Measurements from ENCODE around the gene NPB.
A peak's percentile ranks its signal among the peaks of the same experiment; 100 is the strongest.

Gene NPB

DNA sequence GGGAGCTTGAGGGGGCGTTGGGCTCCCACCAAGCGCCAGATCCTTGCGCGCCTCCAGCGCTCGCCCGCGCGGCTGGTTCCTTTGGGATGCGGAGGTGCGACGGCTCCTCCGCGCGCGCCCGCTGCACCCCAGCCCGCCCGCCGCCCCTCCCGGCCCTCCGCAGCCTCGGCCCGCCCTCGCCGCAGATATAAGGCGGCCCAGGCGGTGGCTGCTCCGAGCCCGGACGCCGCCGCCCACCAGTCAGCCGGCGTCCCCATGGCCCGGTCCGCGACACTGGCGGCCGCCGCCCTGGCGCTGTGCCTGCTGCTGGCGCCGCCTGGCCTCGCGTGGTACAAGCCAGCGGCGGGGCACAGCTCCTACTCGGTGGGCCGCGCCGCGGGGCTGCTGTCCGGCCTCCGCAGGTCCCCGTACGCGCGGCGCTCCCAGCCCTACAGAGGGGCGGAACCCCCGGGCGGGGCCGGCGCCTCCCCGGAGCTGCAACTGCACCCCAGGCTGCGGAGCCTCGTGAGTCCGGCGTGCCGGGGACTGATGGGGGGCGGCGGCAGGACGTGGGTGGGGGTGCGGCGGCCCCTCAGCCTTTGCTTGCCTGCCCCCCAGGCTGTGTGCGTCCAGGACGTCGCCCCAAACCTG is at the start of gene NPB:
Gene NPB (plus strand): TSS at position 216 of the 630 bp plus-strand sequence. CDS start 40 bp downstream, at position 256.
- Histone ChIP-seq H3K27ac (ENCODE audit: poor library complexity, severe bottlenecking) (no peak within 1 kb of the TSS), H3K4me3 (ENCODE audit: severe bottlenecking) (peak within 1 kb of the TSS; percentile 9), H3K9me3 (ENCODE audit: severe bottlenecking) (no peaks in the 10 kb centered on the region), H3K4me1 (ENCODE audit: insufficient read depth, poor library complexity, severe bottlenecking) (peaks cover 20% of the 10 kb centered on the region), H3K27me3 (ENCODE audit: insufficient read depth, poor library complexity, severe bottlenecking) (no peaks in the 10 kb centered on the region), H3K36me3 (ENCODE audit: low read depth) (peaks cover 44% of the 10 kb centered on the region)
- TF ChIP-seq, protein P1, sequence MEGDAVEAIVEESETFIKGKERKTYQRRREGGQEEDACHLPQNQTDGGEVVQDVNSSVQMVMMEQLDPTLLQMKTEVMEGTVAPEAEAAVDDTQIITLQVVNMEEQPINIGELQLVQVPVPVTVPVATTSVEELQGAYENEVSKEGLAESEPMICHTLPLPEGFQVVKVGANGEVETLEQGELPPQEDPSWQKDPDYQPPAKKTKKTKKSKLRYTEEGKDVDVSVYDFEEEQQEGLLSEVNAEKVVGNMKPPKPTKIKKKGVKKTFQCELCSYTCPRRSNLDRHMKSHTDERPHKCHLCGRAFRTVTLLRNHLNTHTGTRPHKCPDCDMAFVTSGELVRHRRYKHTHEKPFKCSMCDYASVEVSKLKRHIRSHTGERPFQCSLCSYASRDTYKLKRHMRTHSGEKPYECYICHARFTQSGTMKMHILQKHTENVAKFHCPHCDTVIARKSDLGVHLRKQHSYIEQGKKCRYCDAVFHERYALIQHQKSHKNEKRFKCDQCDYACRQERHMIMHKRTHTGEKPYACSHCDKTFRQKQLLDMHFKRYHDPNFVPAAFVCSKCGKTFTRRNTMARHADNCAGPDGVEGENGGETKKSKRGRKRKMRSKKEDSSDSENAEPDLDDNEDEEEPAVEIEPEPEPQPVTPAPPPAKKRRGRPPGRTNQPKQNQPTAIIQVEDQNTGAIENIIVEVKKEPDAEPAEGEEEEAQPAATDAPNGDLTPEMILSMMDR (IDR thresholded peaks at IDR 0.05; ENCODE audit: poor library complexity, severe bottlenecking): no peak
- DNase-seq (ENCODE audit: low spot score) (peak; percentile 59), ATAC-seq (ENCODE audit: low read depth) (peak; percentile 4)

DNA sequence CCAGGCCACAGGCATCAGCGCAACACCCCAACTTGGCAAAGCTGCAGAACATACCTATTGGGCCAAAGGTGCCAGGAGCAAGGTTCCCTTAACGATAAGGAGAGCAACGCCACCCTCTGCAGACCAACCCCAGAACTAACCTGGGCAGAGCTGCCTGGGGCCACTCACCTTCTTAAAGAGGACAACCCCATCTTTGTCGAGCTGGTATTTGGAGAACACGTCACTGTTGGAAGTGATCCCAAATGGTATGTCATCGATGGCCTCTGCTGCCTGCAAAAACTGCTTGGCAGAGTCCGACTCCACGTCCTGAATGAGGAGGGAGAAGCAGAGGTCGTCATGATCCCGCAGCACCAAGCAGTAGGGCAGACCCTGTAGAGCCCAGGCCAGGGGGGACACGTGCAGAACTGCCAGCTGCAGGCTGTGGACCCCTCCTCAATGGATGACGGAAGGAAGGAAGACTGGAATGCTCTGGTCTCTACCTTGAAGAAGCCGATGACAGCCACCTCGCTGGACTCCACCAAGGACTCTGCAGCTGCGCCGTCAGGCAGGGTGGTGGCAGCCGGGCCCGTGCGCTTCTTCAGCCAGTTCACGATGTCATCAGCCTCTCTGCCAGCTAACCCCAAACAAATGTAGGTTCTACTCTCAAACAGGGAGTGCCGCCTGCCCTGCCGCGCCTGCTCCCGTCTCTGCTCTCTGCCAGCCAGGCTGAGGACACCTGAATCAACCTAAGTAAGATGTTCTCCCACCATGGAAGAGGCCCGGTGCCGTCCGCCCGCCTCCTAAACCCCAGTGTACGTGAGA is 46.9 kb upstream of the NPB start:
- DNase-seq (ENCODE audit: low spot score) (no peak), ATAC-seq (ENCODE audit: low read depth) (0 out of 3 replicates have a peak, but pooled peaks have one; percentile 13)
- TF ChIP-seq, protein P1 (IDR thresholded peaks at IDR 0.05; ENCODE audit: poor library complexity, severe bottlenecking): peak; percentile 2
- Histone ChIP-seq H3K27me3 (ENCODE audit: insufficient read depth, poor library complexity, severe bottlenecking) (no peaks in the 10 kb centered on the region), H3K4me3 (ENCODE audit: severe bottlenecking) (no peak overlapping the region), H3K9me3 (ENCODE audit: severe bottlenecking) (no peaks in the 10 kb centered on the region), H3K27ac (ENCODE audit: poor library complexity, severe bottlenecking) (no peak overlapping the region), H3K36me3 (ENCODE audit: low read depth) (peaks cover 97% of the 10 kb centered on the region), H3K4me1 (ENCODE audit: insufficient read depth, poor library complexity, severe bottlenecking) (peaks cover 8% of the 10 kb centered on the region)

DNA sequence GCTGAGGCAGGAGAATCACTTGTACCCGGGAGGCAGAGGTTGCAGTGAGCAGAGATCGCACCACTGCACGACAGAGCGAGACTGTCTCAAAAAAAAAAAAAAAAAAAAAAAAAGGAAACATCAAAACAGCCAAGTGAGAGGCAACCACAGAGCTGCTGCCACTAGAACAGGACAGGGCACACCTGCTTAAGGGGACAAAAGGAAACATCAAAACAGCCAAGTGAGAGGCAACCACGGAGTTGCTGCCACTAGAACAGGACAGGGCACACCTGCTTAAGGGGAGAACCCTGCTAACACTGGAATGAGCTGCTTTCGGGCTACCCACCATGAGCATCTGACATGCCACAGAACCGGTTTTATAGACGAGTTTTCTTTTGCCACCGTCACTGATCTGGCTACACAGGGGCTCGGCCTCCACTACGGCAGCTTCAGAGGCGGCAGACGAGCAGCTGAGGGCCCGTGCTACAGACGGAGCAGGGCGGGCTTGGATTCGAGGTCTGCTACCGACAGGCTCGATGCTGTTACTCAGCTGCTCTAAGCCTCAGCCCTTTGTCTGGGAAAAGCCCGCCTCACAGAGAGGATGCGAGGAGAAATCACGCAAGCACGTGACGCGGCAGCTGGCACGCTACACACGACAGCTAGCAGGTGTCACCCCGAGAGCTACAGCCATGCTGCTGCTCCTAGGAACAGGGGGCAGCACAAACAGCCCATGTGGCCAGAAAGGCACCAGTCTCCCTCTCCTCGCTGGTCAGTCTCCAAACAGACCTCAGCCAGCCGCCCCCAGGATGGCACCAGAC is 43.7 kb upstream of the NPB start:
- Histone ChIP-seq H3K27me3 (ENCODE audit: insufficient read depth, poor library complexity, severe bottlenecking) (no peaks in the 10 kb centered on the region), H3K9me3 (ENCODE audit: severe bottlenecking) (no peaks in the 10 kb centered on the region), H3K27ac (ENCODE audit: poor library complexity, severe bottlenecking) (no peak overlapping the region), H3K4me1 (ENCODE audit: insufficient read depth, poor library complexity, severe bottlenecking) (peaks cover 8% of the 10 kb centered on the region), H3K4me3 (ENCODE audit: severe bottlenecking) (peak overlapping the region; percentile 80), H3K36me3 (ENCODE audit: low read depth) (peaks cover 80% of the 10 kb centered on the region)
- ATAC-seq (ENCODE audit: low read depth): no peak
- DNase-seq (ENCODE audit: low spot score): no peak
- TF ChIP-seq, protein P1 (IDR thresholded peaks at IDR 0.05; ENCODE audit: poor library complexity, severe bottlenecking): no peak

DNA sequence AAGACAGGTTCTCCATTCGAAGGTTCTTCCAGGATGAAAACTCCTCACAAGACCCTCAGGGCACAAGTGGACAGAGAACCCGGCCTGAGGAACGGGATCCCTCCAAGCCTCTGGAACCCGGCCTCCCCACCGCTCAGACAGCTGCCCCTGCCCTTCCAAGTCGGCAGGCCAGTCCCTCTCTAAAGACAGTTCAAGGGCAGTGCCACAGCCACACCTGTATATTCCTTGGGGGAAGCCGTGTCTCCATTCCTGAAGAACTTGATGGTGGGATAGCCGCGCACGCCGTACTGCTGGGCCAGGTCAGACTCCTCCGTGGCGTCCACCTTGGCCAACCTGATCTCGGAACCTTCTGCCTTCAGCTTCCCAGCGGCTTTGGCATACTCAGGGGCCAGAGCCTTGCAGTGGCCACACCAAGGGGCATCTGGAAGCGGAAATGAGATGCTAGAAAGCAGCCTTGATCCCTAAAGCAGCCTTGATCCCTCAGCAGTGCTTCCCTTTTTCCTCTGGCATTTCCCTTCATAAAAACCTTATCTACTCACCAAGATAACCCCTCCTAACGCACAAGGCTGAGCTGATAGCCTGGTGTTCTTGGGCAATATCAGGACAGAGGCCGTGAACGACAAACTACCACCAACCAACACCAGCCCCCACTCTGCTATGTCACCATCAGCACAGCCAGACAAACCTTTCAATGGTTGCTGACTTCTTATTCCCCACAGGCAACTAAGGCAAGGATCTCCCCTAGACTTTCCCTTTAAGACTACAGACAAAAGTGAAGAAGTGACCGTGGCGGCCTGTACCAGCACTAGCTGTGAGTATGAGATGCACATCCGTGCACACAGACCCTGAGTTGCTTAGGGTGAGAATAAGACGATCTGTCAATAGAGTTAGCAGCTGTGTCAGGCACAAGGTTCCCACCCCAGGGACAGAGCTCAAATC is 42.8 kb upstream of the NPB start:
- H3K9me3 ChIP-seq (ENCODE audit: severe bottlenecking): no peaks in the 10 kb centered on the region
- peaks cover 80% of the 10 kb centered on the region for H3K36me3 ChIP-seq (ENCODE audit: low read depth)
- no peaks in the 10 kb centered on the region for H3K27me3 ChIP-seq (ENCODE audit: insufficient read depth, poor library complexity, severe bottlenecking)
- peaks cover 8% of the 10 kb centered on the region for H3K4me1 ChIP-seq (ENCODE audit: insufficient read depth, poor library complexity, severe bottlenecking)
- no peak for ATAC-seq (ENCODE audit: low read depth)
- DNase-seq (ENCODE audit: low spot score): no peak
- TF ChIP-seq, protein P1 (IDR thresholded peaks at IDR 0.05; ENCODE audit: poor library complexity, severe bottlenecking): no peak
- peak overlapping the region; percentile 80 for H3K4me3 ChIP-seq (ENCODE audit: severe bottlenecking)
- peak overlapping the region; percentile 73 for H3K27ac ChIP-seq (ENCODE audit: poor library complexity, severe bottlenecking)

Data from RWPE2 (cell line).